ENCODE measurements around the gene RGS21.

The RGS21 gene

GRCh38 chr1:192379554-192379953 is 62.8 kb downstream of the RGS21 start:
- no peak overlapping the region for H2AFZ ChIP-seq (ENCODE audit: low read length)
- no peak overlapping the region for H3K9ac ChIP-seq (ENCODE audit: low read depth, low read length, poor library complexity, severe bottlenecking)
- no peak overlapping the region for H3K4me2 ChIP-seq (ENCODE audit: low read depth, low read length, poor library complexity, severe bottlenecking)
- H3K79me2 ChIP-seq (ENCODE audit: insufficient read depth, low read length) = no peaks in the 10 kb centered on the region
- no peak overlapping the region for H3K4me3 ChIP-seq (ENCODE audit: low read length, poor library complexity, severe bottlenecking)
- no peaks in the 10 kb centered on the region for H3K27me3 ChIP-seq (ENCODE audit: insufficient read depth, low read length, poor library complexity, severe bottlenecking)
- no peaks in the 10 kb centered on the region; the same call in 1 of the 2 replicates for H3K9me3 ChIP-seq (ENCODE audit: insufficient read depth, low read depth, low read length)
- H3K9me2 ChIP-seq (replicated peaks; ENCODE audit: low read depth, low read length) = no peaks in the 10 kb centered on the region
- no peaks in the 10 kb centered on the region for H3K36me3 ChIP-seq (ENCODE audit: insufficient read depth, low read length)
- no peaks in the 10 kb centered on the region for H3F3A ChIP-seq (ENCODE audit: low read depth)
- no peaks in the 10 kb centered on the region for H3K4me1 ChIP-seq (ENCODE audit: insufficient read depth, low read length, poor library complexity, severe bottlenecking)
- no peaks in the 10 kb centered on the region for H4K20me1 ChIP-seq (ENCODE audit: insufficient read depth, low read length, poor library complexity, severe bottlenecking)
- TF ChIP-seq EZH2phosphoT487 (IDR thresholded peaks at IDR 0.05; ENCODE audit: borderline replicate concordance) (no peak), CTCF (conservative IDR thresholded peaks at IDR 0.05; ENCODE audit: low read length) (no peak)

DNA sequence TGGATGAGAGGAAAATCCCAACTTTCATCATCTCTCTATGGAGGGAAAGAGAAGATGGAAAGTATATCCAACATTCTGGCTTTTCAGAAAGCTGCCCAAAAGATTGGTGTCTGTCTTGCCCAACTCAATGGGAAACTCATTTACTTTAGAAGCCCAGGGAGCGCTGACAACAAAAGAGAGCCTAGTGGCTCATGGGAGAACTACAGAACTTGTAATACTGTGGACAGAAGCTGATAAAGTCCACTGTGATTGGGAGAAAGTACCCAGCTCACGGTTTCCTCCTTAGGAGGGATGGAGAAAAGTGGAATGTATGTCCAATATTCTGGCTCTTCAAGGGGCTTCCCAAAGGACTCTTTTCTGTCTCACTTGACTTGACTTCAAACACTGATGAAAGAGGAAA is 66.0 kb downstream of the RGS21 start:
- Histone ChIP-seq H3K4me3 (ENCODE audit: low read length, poor library complexity, severe bottlenecking) (no peak overlapping the region), H3K4me2 (ENCODE audit: low read depth, low read length, poor library complexity, severe bottlenecking) (no peak overlapping the region), H4K20me1 (ENCODE audit: insufficient read depth, low read length, poor library complexity, severe bottlenecking) (no peaks in the 10 kb centered on the region), H3K79me2 (ENCODE audit: insufficient read depth, low read length) (no peaks in the 10 kb centered on the region), H3K4me1 (ENCODE audit: insufficient read depth, low read length, poor library complexity, severe bottlenecking) (no peaks in the 10 kb centered on the region), H3K9me2 (replicated peaks; ENCODE audit: low read depth, low read length) (no peaks in the 10 kb centered on the region), H3K27me3 (ENCODE audit: insufficient read depth, low read length, poor library complexity, severe bottlenecking) (no peaks in the 10 kb centered on the region), H3K9ac (ENCODE audit: low read depth, low read length, poor library complexity, severe bottlenecking) (no peak overlapping the region), H3F3A (ENCODE audit: low read depth) (no peaks in the 10 kb centered on the region), H3K36me3 (ENCODE audit: insufficient read depth, low read length) (no peaks in the 10 kb centered on the region), H2AFZ (ENCODE audit: low read length) (no peak overlapping the region), H3K9me3 (ENCODE audit: insufficient read depth, low read depth, low read length) (no peaks in the 10 kb centered on the region; the same call in 1 of the 2 replicates)
- peak; percentile 31 for TF ChIP-seq CTCF (conservative IDR thresholded peaks at IDR 0.05; ENCODE audit: low read length)
- TF ChIP-seq EZH2phosphoT487 (IDR thresholded peaks at IDR 0.05; ENCODE audit: borderline replicate concordance) = no peak

- no peak overlapping the region for H3K4me3 ChIP-seq (ENCODE audit: low read length, poor library complexity, severe bottlenecking)
- H3K27me3 ChIP-seq (ENCODE audit: insufficient read depth, low read length, poor library complexity, severe bottlenecking) = no peaks in the 10 kb centered on the region
- no peaks in the 10 kb centered on the region for H3K4me1 ChIP-seq (ENCODE audit: insufficient read depth, low read length, poor library complexity, severe bottlenecking)
- no peaks in the 10 kb centered on the region for H3F3A ChIP-seq (ENCODE audit: low read depth)
- H3K4me2 ChIP-seq (ENCODE audit: low read depth, low read length, poor library complexity, severe bottlenecking) = no peak overlapping the region
- H3K9me2 ChIP-seq (replicated peaks; ENCODE audit: low read depth, low read length) = no peaks in the 10 kb centered on the region
- no peaks in the 10 kb centered on the region for H4K20me1 ChIP-seq (ENCODE audit: insufficient read depth, low read length, poor library complexity, severe bottlenecking)
- H3K79me2 ChIP-seq (ENCODE audit: insufficient read depth, low read length) = no peaks in the 10 kb centered on the region
- no peaks in the 10 kb centered on the region for H3K36me3 ChIP-seq (ENCODE audit: insufficient read depth, low read length)
- no peaks in the 10 kb centered on the region; the same call in 1 of the 2 replicates for H3K9me3 ChIP-seq (ENCODE audit: insufficient read depth, low read depth, low read length)
- H2AFZ ChIP-seq (ENCODE audit: low read length) = no peak overlapping the region
- no peak overlapping the region for H3K9ac ChIP-seq (ENCODE audit: low read depth, low read length, poor library complexity, severe bottlenecking)
- no peak for TF ChIP-seq EZH2phosphoT487 (IDR thresholded peaks at IDR 0.05; ENCODE audit: borderline replicate concordance)
- no peak for TF ChIP-seq CTCF (conservative IDR thresholded peaks at IDR 0.05; ENCODE audit: low read length)
Measured at GRCh38 chr1:192386051-192386650, 69.4 kb downstream of the RGS21 start.
